Stimulated activated CD8-positive, alpha-beta memory T cell treated with anti-CD3 and anti-CD28 coated beads, Interleukin-12 subunit alpha, Interleukin-12 subunit beta, amount 100 ng/mL, for 1 hour (primary cell): ENCODE measurements around the gene AKAP9.
"Not testable (repeated sequence)": the region's sequence is repeated elsewhere in the genome, so short reads cannot be mapped to it uniquely, and the experiment has no call there.

ENCODE experiments used
- DNase-seq: peaks from one replicate; pipeline ENCODE4 v3.0.0-alpha.2; 2020; ENCODE audit warnings: low read depth

Gene AKAP9

DNA sequence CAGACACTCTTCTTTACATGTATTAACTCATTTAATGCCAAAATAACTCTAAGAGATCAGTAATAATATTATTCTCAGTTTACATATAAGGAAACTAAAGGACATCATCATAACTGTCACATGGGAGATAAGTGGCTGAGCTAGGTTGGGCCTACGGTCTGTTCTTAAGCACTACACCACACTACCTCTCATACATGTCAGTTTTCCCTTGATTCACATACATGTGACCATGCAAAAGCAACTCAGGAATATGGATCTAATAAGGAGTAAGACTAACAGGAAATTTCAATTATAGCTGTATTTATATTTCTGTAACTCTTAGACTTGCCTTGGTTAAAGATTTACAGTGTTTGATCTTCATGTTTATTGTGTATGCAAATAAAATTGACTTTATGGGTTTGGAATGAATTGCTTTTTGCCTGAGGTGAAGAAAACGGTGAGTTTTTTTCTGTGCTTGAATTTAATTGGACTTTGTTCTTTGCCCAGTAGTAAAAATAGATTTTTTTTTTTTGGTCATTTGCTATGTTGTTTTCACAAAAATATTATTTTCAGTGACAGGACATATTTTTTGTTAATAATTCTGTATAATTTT lies 123.9 kb downstream of the AKAP9 start:
- no peak for DNase-seq

DNA sequence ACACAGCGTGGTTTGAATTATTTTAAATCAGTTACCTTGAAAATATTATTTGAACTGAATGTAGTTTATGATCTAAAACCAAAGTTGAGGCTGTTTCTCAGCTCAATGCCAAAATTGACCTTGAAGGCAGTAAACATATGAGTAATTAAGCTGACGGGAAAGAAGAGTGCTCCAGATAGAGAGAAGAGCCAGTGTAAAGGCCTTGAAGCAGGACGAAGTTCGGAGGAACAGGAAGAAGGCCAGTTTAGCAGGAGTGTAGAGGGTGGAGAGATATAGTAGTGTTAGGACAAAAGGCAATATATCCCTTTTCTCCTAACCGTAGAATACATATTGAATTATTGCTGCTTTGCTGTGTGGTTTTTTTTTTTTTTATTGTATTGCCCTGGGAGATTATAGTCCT lies 130.4 kb downstream of the AKAP9 start:
- DNase-seq: no peak

DNA sequence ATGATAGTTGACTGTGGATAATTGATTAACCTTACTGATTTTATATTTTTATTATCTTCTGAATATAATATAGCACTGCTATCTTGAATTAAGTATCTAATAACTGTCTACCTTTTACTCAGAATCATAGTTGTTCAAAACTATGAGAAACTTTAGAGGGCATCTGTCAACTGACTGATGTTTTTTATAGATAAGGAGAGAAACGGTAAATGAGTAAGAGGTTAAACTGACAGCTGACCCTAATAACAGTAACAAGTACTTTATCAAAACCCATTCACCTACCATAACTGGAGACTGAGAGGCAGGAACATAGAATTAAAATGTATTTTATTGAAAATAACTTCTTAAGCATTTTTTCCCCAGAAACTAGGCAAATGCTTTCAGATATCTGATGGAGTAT lies 131.5 kb downstream of the AKAP9 start:
- DNase-seq: no peak

DNA sequence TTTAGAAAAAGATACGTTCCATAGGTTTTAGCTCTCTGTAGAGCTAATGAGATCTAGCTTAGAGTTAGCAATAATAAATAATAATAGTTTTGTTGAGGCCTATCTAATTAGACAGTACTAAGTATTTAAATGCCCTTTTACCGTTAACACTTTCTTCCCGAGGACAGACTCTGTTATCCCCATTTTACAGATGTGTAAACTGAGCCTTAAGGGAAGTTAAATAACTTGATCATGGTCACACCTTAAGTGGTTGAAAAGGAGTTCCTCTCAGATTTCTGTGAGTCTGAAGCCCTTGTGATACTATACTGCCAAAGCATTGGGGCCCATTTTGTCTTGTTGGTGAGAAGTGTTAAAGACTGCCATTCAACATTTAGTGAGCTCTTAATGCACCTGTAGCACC lies 132.0 kb downstream of the AKAP9 start:
- no peak for DNase-seq

DNA sequence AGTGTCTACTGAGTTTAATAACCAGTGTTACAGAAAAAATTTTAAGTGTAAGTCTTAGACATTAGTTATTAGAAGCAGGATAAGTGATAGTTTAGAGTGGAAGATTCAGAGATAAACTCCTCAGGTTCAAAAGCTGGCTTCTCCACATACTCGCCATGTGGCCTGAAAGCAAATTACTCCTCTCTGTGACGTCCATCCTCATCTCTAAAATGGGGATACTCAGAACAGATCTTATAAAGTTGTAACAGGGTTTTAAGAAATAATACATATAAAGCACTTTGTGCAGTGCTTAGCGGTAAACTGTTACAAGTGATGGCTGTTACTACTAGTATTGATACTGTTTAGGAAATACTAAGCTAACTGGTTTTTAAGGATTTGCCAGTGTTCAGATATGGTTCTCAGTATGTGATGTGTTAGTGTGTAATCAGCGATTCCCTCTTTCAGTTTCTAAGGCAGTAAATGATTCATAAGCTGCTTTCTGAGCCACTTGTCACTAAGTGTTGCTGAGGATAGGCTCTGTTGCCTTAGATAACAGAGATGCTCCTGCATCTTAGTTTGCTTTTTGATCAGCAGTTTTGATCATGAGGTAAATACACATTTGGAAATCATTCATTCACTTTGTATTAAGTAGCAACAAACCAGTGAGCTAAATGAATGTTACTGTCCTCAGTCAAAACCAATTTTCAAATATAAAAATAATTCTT lies 134.9 kb downstream of the AKAP9 start:
- no peak for DNase-seq

DNA sequence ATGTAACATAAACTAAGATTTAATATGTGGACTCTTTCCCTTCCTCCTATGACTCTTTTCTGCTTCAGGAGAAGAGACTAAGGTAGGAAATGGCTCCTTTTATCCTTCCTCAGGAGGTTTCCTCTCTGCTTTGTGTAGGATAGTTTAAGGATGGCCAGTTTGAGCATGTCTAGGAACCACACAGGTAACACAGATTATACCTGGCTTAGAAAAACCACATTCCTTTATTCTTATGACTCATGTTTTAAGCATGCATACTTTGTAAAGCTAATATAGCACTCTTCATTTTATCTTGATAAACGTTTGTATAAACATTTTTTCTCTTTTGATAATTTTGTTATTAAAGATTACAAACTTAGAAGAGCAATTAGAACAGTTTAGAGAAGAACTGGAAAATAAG lies 135.8 kb downstream of the AKAP9 start:
- no peak for DNase-seq

DNA sequence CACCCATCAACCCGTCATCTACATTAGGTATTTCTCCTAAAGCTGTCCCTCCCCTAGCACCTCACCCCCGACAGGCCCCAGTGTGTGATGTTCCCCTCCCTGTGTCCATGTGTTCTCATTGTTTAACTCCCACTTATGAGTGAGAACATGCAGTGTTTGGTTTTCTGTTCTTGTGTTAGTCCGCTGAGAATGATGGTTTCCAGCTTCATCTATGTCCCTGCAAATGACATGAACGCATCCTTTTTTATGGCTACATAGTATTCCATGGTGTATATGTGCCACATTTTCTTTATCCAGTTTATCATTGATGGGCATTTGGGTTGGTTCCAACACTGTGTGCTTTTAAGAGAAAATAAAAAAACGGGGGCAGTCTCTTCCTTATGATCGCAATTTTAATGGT lies 143.3 kb downstream of the AKAP9 start:
- DNase-seq: not testable (repeated sequence)

DNA sequence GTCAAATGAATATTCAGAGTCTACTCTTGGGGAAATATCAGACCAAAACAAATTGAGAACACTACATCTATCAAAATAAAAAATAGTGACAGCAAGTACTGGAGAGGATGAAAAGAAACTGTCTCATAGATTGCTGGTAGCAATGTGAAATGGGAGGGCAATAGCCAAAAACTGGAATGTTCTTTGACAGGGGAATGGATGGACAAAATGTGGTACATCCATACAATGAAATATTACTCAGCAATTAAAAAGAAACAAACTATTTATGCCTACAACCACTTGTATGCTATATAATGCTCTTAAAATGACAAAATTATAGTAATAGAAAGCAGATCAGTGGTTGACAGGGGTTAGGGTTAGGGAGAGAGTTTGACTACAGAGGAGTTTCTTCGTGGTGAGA lies 147.6 kb downstream of the AKAP9 start:
- DNase-seq: no peak

DNA sequence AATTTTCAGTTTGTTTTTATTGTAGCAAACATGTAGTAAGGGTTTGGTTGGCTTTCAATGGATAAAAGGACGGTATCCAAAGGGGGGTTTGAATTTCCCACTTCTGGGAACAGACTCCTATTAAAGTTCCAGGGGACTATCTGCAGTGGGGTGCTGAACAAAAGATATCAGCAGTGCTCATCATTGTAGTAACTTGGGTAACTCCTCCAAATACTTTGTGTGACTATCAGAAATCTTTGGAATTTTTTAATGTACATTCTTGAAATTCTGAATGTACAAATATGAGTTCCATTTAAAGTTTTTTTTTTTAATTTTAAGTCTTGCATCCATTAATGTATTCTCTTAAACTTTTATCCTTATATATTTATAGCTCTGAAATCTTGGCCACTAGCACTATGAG lies 151.5 kb downstream of the AKAP9 start:
- no peak for DNase-seq

DNA sequence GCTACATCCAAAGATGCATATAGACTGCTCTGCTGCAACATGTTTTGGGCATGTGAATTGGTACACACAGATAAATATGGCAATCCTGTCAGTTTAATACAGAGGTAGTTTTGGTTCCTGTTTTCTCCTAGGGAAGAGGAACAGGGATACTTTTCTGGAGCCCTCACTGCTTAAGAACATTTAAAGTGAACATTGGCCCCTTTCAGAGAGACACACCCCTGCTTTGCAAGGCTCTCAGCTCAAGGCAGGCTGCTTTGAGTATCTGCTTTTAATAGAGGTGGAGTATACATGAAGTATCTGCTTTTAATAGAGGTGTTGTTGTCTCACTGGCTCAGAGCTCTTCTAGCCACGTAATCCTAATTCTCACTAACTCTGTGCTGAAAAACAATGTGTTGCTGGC lies 154.7 kb downstream of the AKAP9 start:
- no peak for DNase-seq

DNA sequence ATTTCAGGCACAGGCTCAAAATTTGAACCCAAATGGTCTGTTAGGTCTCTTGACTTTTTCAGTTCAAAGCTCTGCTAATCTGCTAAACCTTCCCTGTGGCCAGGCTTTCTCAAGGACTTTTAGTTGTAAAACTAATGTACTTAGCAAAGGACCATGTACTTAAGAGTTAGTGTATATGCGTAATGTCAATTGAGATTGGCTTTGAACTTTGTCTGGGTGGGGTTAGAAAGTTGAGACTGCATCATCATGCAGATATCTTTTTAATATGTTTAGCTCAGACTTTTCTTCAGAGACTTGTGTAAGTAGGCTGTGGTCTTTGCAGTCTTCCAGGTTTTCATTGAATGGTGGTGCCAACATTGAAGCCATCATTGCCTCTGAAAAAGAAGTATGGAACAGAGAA lies 159.9 kb downstream of the AKAP9 start:
- DNase-seq: no peak

DNA sequence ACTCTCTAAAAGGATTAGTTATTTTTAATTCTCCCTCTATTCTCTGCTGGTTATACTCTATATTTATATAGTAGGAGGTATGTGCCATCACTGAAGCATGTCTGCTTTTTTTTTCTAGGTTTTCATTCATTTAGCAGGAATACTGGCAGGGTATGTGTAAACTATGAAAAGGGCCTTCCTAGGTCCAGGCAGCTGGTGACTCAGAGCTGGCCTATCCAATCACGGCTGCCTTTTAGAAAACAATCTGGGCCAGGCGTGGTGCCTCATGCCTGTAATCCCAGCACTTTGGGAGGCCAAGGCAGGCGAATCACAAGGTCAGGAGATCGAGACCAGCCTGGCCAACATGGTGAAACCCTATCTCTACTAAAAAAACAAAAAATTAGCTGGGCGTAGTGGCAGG lies 162.2 kb downstream of the AKAP9 start:
- not testable (repeated sequence) for DNase-seq

DNA sequence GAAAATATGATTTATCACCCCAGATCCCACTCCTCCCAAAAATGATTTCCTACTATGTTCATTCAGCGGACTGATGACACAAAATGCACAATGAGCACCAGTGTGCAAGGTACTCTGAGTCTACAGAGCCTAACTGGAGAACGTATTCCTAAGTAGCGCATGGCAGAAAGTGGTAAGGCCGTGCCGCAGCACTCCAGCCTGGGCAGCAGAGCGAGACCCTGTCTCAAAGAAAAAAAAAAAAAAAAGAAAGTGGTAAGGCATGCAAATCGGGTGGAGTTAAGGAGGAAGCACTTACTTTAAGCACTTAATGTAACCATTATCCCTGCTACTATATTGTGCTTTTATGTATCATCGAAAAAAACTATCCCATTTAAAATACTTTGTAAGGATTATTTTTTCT lies 168.2 kb downstream of the AKAP9 start:
- no peak for DNase-seq

DNA sequence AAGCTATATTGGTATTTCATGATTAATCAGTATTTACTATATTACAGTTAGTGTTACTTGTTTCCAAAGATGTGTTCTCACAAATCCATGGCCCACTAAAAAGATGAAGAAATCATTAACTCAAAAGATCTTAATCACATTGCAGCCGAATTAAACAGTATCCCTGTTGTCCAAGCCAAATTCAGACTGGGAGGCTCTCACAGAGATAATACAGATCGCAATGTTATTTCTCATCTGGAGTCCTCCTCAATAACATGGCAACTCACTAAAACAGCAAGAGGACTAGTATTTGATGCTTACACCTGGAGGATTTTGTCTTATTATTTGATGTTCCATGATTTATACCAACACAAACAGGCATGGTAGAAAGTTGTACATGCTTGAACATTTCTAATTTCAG lies 170.2 kb downstream of the AKAP9 start:
- DNase-seq: no peak

DNA sequence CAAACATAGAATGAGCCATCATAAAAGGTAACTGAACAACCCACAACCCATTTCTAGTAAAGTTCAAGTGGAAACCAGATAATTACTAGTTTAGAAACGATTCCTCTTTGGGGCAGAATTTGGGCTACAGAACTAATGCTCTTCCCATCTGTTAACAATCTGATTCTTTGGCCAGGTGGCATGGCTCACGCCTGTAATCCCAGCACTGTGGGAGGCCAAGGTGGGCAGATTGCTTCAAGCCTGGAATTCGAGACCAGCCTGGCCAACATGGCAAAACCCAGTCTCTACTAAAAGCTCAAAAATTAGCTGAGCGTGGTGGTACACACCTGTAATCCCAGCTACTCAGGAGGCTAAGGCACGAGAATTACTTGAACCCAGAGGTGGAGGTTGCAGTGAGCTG lies 175.2 kb downstream of the AKAP9 start:
- no peak for DNase-seq

DNA sequence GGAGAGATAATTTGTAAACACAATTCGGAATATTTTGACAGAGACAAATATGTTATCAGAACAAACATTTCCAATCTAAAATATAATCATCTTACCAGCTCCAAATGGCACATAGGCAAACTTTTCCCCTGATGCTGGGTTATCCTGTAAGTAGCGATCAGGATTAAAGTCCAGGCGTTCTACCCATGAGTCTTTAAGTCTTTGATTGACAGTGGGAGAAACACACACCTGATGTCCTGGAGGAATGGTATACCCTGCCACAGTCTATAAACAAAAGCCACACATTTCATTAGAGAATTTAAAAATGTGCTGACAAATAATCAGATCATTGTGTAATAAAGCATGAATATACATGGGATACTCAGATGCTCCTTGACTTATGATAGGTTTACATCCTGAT lies 176.3 kb downstream of the AKAP9 start:
- no peak for DNase-seq

DNA sequence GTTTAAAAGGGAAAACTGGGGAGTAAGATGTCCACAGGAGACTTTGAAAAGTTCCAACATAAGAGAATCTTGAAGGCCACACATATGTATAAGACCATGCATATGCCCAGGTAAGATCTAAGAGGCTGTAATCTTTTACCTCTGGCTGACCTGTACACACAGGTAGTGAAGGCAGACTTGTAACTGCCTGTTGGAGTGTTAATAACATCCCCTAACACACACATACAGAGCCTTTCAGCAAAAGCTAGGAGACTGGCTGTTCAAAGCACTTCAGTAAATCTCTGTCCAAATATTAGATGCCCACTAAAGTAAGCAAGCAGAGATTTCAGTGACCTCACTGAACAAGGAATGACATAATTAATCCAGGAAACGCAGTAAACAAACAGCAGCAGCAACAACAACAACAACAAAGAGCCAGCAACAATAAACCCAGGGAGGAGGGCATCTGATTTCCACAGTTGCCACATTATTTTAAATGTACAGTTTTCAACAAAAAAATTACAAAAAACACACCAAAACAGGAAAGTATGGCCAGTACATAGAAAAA lies 178.6 kb downstream of the AKAP9 start:
- no peak for DNase-seq

DNA sequence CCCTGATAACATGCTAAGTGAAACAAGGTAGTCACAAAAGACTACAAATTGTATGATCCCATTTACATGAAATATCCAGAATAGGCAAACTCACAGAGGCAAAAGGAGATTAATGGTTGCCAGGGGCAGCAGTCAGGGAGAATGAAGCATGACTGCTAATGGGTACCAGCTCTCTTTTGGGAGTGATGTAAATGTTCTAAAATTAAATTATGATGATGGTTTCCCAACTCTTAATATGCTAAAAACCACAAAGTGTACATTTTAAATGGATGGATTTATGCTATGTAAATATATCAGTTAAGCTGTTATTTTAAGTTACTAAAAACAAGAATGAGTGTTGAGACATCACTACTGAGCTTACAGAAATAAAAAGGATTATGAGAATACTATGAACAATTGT lies 181.0 kb downstream of the AKAP9 start:
- DNase-seq: no peak

DNA sequence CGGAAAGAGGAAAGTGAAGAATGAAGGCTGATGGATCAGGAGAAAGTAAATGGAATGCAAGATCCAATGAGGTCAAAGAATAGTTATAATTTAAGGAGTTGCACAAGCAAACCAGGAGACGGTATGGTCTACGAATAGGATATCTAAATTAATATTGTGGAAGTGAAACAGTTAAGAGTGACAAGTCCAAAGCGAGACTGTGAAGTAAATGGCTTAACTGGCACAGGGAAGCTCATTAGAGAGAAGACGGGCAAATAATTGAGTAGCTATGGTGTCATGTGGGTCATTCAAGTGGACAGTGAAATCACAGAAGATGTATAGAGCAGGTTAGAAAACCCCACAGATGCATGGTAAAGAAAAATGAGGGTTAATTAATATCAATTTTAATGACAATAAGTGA lies 190.4 kb downstream of the AKAP9 start:
- DNase-seq: no peak

DNA sequence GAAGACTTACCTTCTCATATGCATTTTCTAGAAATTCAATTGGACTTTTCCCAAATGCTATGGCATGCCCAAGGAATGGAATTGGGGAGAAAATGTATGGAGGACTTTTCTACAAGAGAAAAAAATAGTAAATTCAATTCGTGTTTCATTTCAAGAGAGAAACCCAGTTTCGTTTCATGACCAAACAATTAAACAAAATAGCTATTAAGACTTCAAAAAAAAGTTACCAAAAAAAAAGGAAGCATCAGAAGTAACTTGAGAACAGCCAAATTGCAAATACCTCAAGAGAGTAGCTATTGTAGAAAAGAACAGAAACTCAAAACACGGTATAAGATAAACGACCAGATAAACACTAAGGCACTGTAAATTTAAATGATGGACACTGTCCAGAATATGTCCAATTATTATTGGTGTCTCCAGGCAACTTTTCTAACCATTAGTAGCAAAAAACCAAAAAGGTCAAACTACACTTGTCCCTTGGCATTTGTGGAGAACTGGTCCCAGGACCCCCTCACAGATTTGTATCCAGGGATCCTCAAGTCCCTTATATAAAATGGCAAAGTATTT lies 191.2 kb downstream of the AKAP9 start:
- DNase-seq: no peak

DNA sequence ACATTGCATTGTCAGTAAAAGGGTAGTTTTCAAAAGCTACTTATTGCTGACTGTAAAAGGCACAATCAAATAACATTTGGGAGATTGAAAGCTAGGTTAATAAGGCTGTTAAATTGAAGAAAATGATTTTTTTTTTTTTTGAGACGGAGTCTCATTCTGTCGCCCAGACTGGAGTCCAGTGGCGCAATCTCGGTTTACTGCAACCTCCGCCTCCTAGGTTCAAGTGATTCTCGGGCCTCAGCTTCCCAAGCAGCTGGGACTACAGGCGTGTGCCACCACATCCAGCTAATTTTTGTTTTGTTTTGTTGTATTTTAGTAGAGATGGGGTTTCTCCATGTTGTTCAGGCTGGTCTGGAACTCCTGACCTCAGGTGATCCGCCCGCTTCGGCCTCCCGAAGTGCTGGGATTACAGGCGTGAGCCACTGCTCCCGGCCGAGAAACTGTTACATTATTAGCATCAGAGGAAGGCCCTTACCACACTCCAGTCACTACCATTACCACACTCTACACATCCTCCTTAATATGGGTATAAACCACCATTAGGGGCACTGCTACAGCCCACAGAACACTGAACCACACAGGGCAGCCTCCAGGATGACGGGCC lies 192.6 kb downstream of the AKAP9 start:
- no peak for DNase-seq

DNA sequence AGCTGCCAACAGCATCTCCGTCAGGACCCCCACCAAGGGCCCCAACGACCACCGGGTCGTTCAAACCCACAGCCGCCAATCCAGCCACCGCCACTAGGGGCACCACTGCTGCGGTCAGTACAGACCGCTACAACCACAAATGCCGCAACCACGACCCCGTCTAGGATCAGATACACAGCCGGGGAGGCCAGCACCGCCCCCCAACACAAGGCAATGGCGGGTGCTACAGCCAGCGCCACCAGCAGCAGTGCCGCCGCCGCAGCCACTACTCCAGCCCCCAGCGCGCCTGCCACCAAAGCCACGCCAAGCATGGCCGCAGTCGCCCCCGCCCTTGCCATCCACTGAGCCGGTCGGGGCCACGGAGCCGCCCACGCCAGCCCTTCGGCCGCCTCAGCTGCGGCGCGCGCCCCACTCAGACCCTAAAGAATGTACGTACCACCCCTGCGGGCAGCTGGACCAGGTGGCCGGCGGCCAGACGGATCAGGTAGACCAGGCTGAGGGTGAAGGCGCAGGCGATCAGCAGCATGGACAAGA lies 193.1 kb downstream of the AKAP9 start:
- DNase-seq: peak; percentile 34
